Right lobe of liver (tissue), 6 donors: Measurements from ENCODE around the gene RPTOR. TPM values are rescaled to one million over a fixed set of nuclear protein-coding genes. Genes with fewer than 3 reads are reported as not detected.

Experiments
- ATAC-seq, 4 donors: fragments of 200-7000 bp; cut with Tn5 transposase; one replicate each; pipeline ENCODE4 v1.9.1; 2020; ENCODE audit warnings: mild to moderate bottlenecking in 4 of 4, moderate library complexity in 4 of 4
- DNase-seq, 3 donors: peaks; one replicate each; pipeline ENCODE4 v3.0.0-alpha.2; 2020
- H3K27ac ChIP-seq, 3 donors: fragments of 200-600 bp; one replicate each; pipeline ENCODE4 v1.8.0; 2022
- H3K27me3 ChIP-seq, 2 donors: fragments of 200-600 bp; one replicate each; pipeline ENCODE4 v1.8.0; 2022
- H3K36me3 ChIP-seq, 4 donors: fragments of 200-600 bp; sonication (generic) in 1 of 4; one replicate each; pipeline versions ENCODE4 v1.5.1 to v1.8.0; 2017 to 2022; ENCODE audit warnings: control low read depth in 1 of 4
- H3K4me1 ChIP-seq, 4 donors: fragments of 200-600 bp; sonication (generic) in 1 of 4; one replicate each; pipeline versions ENCODE4 v1.5.1 to v1.8.0; 2017 to 2022; ENCODE audit warnings: control low read depth in 1 of 4
- H3K4me3 ChIP-seq, 3 donors: fragments of 200-600 bp; one replicate each; pipeline ENCODE4 v1.8.0; 2022
- H3K9me3 ChIP-seq, 4 donors: fragments of 200-600 bp; sonication (generic) in 1 of 4; one replicate each; pipeline versions ENCODE4 v1.5.1 to v1.8.0; 2017 to 2022; ENCODE audit warnings: control low read depth in 1 of 4
- CTCF ChIP-seq, 4 donors: fragments of 200-600 bp in 3 of 4; fragments of 450-650 bp in 1 of 4; IDR thresholded peaks; one replicate each; pipeline versions ENCODE4 v1.5.1 to v1.8.0; 2016 to 2022; ENCODE audit warnings: antibody characterized with exemption in 4 of 4, mild to moderate bottlenecking in 2 of 4
- POLR2A ChIP-seq: fragments of 450-650 bp; IDR thresholded peaks from one replicate; pipeline ENCODE4 v1.6.1; 2017; ENCODE audit warnings: antibody characterized with exemption, mild to moderate bottlenecking
- WGBS: methylation state at CpG from one replicate; pipeline ENCODE4 v1.1.6; 2018; ENCODE audit warnings: low coverage, low lambda C conversion rate; ENCODE audit not compliant: insufficient coverage; ENCODE audit errors: missing lambda C conversion rate; 5-methylcytosine and 5-hydroxymethylcytosine counted together
- intact Hi-C, 2 donors: fragments of 100-400 bp; cut with DNase I; formaldehyde crosslinking; loops; one replicate each; pipeline versions ENCODE4 v1.11.2 to v1.14.1; 2022
- total RNA-seq, 6 experiments: library from RNA; depleted of rRNA in 2 of 6; stranded (reverse); fragments of >200 nt in 2 of 6; fragmentation: NEBNext Ultra II Directional in 3 of 6; extraction: Animal tissue kit (Norgen Biotek cat#: 25700) in 3 of 6; gene quantifications; one replicate each; pipeline versions ENCODE4 v1.1.0 to v1.2.4, GENCODE V29; 2016 to 2023
- donor health status: DM: no; HTN: yes; CAD: no.
- donor health status: DM: no; HTN: no; CAD: no.
- donor health status: DM: no; HTN: no; CAD: no.
- donor health status: DM: no; HTN: yes; CAD: no.
- donor health status: DM: no; HTN: yes; CAD: no.

Gene RPTOR
- total RNA-seq, 6 experiments from 2014 or later: 13.1 to 24.0 (median 15.5) TPM

- Histone ChIP-seq H3K4me3 (no peak overlapping the region), H3K4me1 (peaks cover 0 to 8% (median 0%) of the 10 kb centered on the region in 4 donors), H3K27me3 (no peaks in the 10 kb centered on the region), H3K36me3 (no peaks in the 10 kb centered on the region), H3K27ac (no peak overlapping the region), H3K9me3 (no peaks in the 10 kb centered on the region)
- intact Hi-C loops: no loop called here
- 74% methylated on average over 3 of the region's 3 CpGs for WGBS
- ATAC-seq: no peak
- TF ChIP-seq POLR2A (no peak), CTCF (IDR thresholded peaks at IDR 0.05) (no peak)
- no peak for DNase-seq
Observed at GRCh38 chr17:80677214-80677756, 132.6 kb downstream of the RPTOR start.

GRCh38 chr17:80679816-80680215 lies 135.2 kb downstream of the RPTOR start:
- WGBS: no CpG with 5 or more reads among the region's 3 CpGs
- intact Hi-C loops: no loop called here
- no peaks in the 10 kb centered on the region for H3K9me3 ChIP-seq
- H3K27ac ChIP-seq: no peak overlapping the region
- no peak overlapping the region for H3K4me3 ChIP-seq
- no peaks in the 10 kb centered on the region for H3K4me1 ChIP-seq
- TF ChIP-seq CTCF (IDR thresholded peaks at IDR 0.05): no peak
- TF ChIP-seq POLR2A: no peak
- no peaks in the 10 kb centered on the region for H3K36me3 ChIP-seq
- ATAC-seq (no peak), DNase-seq (no peak)
- H3K27me3 ChIP-seq: no peaks in the 10 kb centered on the region

- Histone ChIP-seq H3K27me3 (no peaks in the 10 kb centered on the region), H3K36me3 (no peaks in the 10 kb centered on the region), H3K9me3 (no peaks in the 10 kb centered on the region), H3K4me3 (no peak overlapping the region), H3K4me1 (no peaks in the 10 kb centered on the region), H3K27ac (no peak overlapping the region)
- intact Hi-C loops: no loop called here
- ATAC-seq (no peak), DNase-seq (no peak)
- WGBS: 92% methylated on average over 8 of the region's 18 CpGs
- TF ChIP-seq POLR2A (no peak), CTCF (IDR thresholded peaks at IDR 0.05) (no peak)
Observed at GRCh38 chr17:80681215-80681614, 136.6 kb downstream of the RPTOR start.

GRCh38 chr17:80682372-80682771 lies 137.7 kb downstream of the RPTOR start:
- WGBS: 79% methylated on average over 3 of the region's 6 CpGs
- intact Hi-C loops: no loop called here
- TF ChIP-seq POLR2A: no peak
- no peak for TF ChIP-seq CTCF (IDR thresholded peaks at IDR 0.05)
- no peak for DNase-seq
- Histone ChIP-seq H3K27me3 (no peaks in the 10 kb centered on the region), H3K9me3 (no peaks in the 10 kb centered on the region), H3K4me1 (no peaks in the 10 kb centered on the region), H3K36me3 (no peaks in the 10 kb centered on the region), H3K4me3 (no peak overlapping the region), H3K27ac (no peak overlapping the region)
- ATAC-seq: no peak

GRCh38 chr17:80683625-80684104 lies 139.0 kb downstream of the RPTOR start:
- Histone ChIP-seq H3K4me1 (no peaks in the 10 kb centered on the region), H3K27me3 (no peaks in the 10 kb centered on the region), H3K36me3 (no peaks in the 10 kb centered on the region), H3K9me3 (no peaks in the 10 kb centered on the region), H3K27ac (no peak overlapping the region), H3K4me3 (no peak overlapping the region)
- ATAC-seq (no peak), DNase-seq (no peak)
- no peak for TF ChIP-seq CTCF (IDR thresholded peaks at IDR 0.05)
- TF ChIP-seq POLR2A: no peak
- intact Hi-C loops: no loop called here
- WGBS: 83% methylated on average over 8 of the region's 10 CpGs
